ENCODE results near the gene COMMD1.
"Not testable (repeated sequence)": the region's sequence is repeated elsewhere in the genome, so short reads cannot be mapped to it uniquely, and the experiment has no call there.

The COMMD1 gene

DNA sequence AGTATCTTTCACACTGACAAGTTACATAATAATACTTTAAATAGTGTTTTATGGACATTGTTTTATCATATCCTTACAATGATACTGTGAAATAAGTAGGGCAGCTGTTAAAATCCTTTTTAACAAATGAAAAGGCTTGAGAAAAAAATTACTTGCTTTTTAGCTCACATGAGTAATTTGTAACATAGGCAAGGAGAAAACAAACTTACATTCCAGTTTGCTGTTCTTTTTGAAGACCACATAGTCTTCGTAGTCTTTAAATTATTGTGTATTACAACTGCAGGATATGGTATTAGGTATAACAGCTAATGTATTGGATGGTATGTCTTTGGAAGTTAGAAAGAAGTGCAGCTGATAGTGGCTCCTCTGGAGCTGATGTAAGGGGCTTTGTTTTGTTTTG is 130.8 kb downstream of the COMMD1 start:
- H3K36me3 Mint-ChIP-seq (ENCODE audit: insufficient read depth), result no peaks in the 10 kb centered on the region
- no peak overlapping the region for H3K27ac Mint-ChIP-seq
- H3K4me1 Mint-ChIP-seq (ENCODE audit: low read depth in 2 of 2), result peaks cover 6 to 22% of the 10 kb centered on the region in 2 donors
- no peaks in the 10 kb centered on the region for H3K27me3 Mint-ChIP-seq
- ATAC-seq (replicated peaks) (no peak), DNase-seq (no peak)
- no peaks in the 10 kb centered on the region for H3K9me3 Mint-ChIP-seq
- no peak overlapping the region for H3K4me3 Mint-ChIP-seq

DNA sequence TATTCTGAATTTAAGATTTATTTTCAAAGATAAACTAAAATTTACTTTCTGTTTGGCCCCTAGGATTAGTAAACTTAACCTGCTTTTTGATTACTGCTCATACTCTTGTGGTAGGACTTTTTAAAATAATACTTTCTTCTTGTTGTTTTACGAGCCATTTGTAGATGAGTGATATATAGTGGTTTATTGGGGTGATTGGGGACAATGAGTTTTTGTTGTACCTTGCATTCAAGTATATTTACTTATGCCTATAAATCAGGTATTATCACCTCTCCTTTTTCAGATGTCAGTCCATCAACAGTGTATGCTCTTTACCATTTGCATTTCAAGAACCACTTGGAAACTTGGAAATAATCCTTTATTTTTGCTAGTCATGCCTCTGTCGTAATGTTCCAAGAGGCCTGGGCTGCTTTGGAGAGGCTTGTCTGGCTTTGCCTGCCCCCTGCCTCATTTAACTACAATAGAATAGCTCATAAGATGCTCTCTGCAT is 131.3 kb downstream of the COMMD1 start:
- Mint-ChIP-seq H3K4me1 (ENCODE audit: low read depth in 2 of 2) (peaks cover 6 to 26% of the 10 kb centered on the region in 2 donors), H3K27ac (no peak overlapping the region), H3K27me3 (no peaks in the 10 kb centered on the region), H3K36me3 (ENCODE audit: insufficient read depth) (no peaks in the 10 kb centered on the region), H3K4me3 (no peak overlapping the region), H3K9me3 (no peaks in the 10 kb centered on the region)
- ATAC-seq (replicated peaks) (no peak), DNase-seq (no peak)

GRCh38 chr2:62038975-62039771 is 133.7 kb downstream of the COMMD1 start:
- no peaks in the 10 kb centered on the region for H3K36me3 Mint-ChIP-seq (ENCODE audit: insufficient read depth)
- no peaks in the 10 kb centered on the region for H3K27me3 Mint-ChIP-seq
- peak; percentile 80 for ATAC-seq (replicated peaks)
- DNase-seq, result peak in 1 of 3 experiments; percentile 9
- H3K27ac Mint-ChIP-seq, result peak overlapping the region; percentile 71 to 79
- peaks cover 6 to 26% of the 10 kb centered on the region in 2 donors for H3K4me1 Mint-ChIP-seq (ENCODE audit: low read depth in 2 of 2)
- no peaks in the 10 kb centered on the region for H3K9me3 Mint-ChIP-seq
- peak overlapping the region in 1 of 2 donors; percentile 34 for H3K4me3 Mint-ChIP-seq

DNA sequence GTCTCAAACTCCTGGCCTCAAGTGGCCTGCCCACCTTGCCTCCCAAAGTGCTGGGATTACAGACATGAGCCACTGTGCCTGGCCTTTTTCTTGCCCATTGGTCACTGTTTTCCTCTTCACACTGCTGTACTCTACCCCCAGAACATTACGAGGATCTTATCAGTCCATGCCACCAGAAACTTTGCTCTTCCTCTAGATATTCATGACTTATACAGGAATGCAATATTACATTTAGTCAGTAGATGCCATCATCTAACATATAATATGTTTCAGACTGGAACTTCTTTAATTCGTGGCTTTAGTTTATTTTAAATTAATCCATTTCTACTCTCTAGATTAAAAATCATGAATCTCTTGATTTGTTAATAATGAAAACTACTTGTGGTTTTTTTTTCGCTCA is 135.5 kb downstream of the COMMD1 start:
- Mint-ChIP-seq H3K9me3 (no peaks in the 10 kb centered on the region), H3K36me3 (ENCODE audit: insufficient read depth) (no peaks in the 10 kb centered on the region), H3K4me3 (no peak overlapping the region), H3K27ac (peak overlapping the region; percentile 30 to 55), H3K27me3 (no peaks in the 10 kb centered on the region), H3K4me1 (ENCODE audit: low read depth in 2 of 2) (peaks cover 6 to 26% of the 10 kb centered on the region in 2 donors)
- DNase-seq, result no peak
- ATAC-seq (replicated peaks), result no peak

- Mint-ChIP-seq H3K27ac (peak overlapping the region; percentile 30 to 55), H3K4me1 (ENCODE audit: low read depth in 2 of 2) (peaks cover 6 to 26% of the 10 kb centered on the region in 2 donors)
- not testable (repeated sequence) for H3K27me3 Mint-ChIP-seq; ATAC-seq (replicated peaks); H3K4me3 Mint-ChIP-seq; DNase-seq; H3K9me3 Mint-ChIP-seq; H3K36me3 Mint-ChIP-seq (ENCODE audit: insufficient read depth)
Observed at GRCh38 chr2:62041701-62042385, 136.4 kb downstream of the COMMD1 start.

DNA sequence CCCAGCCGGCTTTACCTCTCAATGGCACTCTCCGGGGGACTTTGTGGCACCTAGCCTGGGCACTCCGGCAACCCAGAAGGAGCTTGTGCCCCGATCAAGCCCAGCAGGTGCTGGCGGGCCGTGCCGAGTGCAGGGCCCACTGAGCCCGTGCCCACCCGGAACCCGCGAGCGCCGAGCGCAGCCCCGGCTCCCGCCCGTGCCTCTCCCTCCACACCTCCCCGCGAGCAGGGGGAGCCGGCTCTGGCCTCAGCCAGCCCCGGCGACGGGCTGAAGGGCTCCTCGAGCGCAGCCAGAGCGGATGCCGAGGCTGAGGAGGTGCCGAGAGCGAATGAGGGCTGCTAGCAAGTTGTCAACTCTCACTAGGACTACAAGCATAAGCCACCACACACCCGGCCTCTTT is 136.9 kb downstream of the COMMD1 start:
- Mint-ChIP-seq H3K27ac (no peak overlapping the region), H3K36me3 (ENCODE audit: insufficient read depth) (no peaks in the 10 kb centered on the region), H3K27me3 (no peaks in the 10 kb centered on the region), H3K4me3 (no peak overlapping the region), H3K4me1 (ENCODE audit: low read depth in 2 of 2) (peaks cover 6 to 26% of the 10 kb centered on the region in 2 donors), H3K9me3 (no peaks in the 10 kb centered on the region)
- ATAC-seq (replicated peaks) (no peak), DNase-seq (no peak)

DNA sequence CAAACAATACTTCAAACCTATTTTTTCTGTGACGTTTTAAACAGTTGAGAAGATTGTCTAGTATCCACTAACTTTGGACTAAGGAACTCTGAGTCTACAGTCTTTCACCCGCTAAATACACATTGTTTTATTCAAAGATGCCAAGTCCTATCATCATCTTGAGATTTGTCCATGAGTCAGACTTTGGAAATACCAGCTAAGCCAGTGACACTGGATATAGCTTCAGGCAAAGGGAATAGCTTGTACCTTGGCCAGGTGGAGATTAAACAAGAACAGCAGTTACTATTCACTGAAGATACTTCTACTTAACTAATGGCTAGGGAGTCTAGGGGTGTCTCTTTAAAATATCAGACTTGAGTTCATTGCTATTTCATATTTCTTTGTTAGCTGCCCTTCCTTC is 137.5 kb downstream of the COMMD1 start:
- ATAC-seq (replicated peaks) (no peak), DNase-seq (no peak)
- Mint-ChIP-seq H3K4me1 (ENCODE audit: low read depth in 2 of 2) (peaks cover 6 to 26% of the 10 kb centered on the region in 2 donors), H3K27ac (no peak overlapping the region), H3K9me3 (no peaks in the 10 kb centered on the region), H3K27me3 (no peaks in the 10 kb centered on the region), H3K36me3 (ENCODE audit: insufficient read depth) (no peaks in the 10 kb centered on the region), H3K4me3 (no peak overlapping the region)

DNA sequence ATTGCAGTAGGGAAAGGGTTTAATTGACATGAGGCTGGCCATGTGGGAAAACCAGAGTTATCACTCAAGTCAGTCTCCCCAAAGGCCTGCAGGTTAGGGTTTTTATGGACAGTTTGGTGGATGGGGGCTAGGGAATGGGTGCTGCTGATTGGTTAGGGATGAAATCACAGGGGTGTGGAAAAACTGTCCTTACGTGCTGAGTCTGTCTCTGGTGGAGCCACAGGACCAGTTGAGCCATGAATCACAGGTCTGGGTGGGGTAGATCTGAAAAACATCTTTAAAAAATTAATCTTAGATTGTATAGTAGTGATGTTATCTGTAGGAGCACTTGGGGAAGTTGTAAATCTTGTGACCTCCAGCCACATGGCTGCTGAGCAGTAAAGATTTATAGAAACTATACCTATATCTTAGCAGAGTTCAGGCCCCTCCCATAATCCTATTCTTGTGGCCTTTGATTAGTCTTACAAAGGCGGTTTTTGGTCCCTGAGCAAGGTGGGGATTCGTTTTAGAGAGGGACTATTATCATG is 139.6 kb downstream of the COMMD1 start:
- Mint-ChIP-seq H3K36me3 (ENCODE audit: insufficient read depth) (no peaks in the 10 kb centered on the region), H3K27me3 (no peaks in the 10 kb centered on the region), H3K4me1 (ENCODE audit: low read depth in 2 of 2) (peaks cover 0 to 10% of the 10 kb centered on the region in 2 donors), H3K27ac (no peak overlapping the region), H3K9me3 (no peaks in the 10 kb centered on the region), H3K4me3 (no peak overlapping the region)
- DNase-seq (no peak), ATAC-seq (replicated peaks) (no peak)

- H3K4me3 Mint-ChIP-seq, result no peak overlapping the region
- DNase-seq, result no peak
- H3K27me3 Mint-ChIP-seq, result no peaks in the 10 kb centered on the region
- peak overlapping the region in 1 of 2 donors; percentile 38 for H3K27ac Mint-ChIP-seq
- H3K4me1 Mint-ChIP-seq (ENCODE audit: low read depth in 2 of 2), result peaks cover 0 to 5% of the 10 kb centered on the region in 2 donors
- no peaks in the 10 kb centered on the region for H3K36me3 Mint-ChIP-seq (ENCODE audit: insufficient read depth)
- no peaks in the 10 kb centered on the region for H3K9me3 Mint-ChIP-seq
- ATAC-seq (replicated peaks), result no peak
Observed at GRCh38 chr2:62046141-62046540, 140.7 kb downstream of the COMMD1 start.

- Mint-ChIP-seq H3K27me3 (no peaks in the 10 kb centered on the region), H3K27ac (no peak overlapping the region), H3K4me1 (ENCODE audit: low read depth in 2 of 2) (peaks cover 13 to 20% of the 10 kb centered on the region in 2 donors), H3K4me3 (no peak overlapping the region), H3K9me3 (no peaks in the 10 kb centered on the region), H3K36me3 (ENCODE audit: insufficient read depth) (peaks cover 3% of the 10 kb centered on the region)
- ATAC-seq (replicated peaks) (no peak), DNase-seq (no peak)
Observed at GRCh38 chr2:62050456-62051045, 145.1 kb downstream of the COMMD1 start.

- ATAC-seq (replicated peaks), result no peak
- Mint-ChIP-seq H3K27me3 (no peaks in the 10 kb centered on the region), H3K4me1 (ENCODE audit: low read depth in 2 of 2) (peaks cover 15 to 23% of the 10 kb centered on the region in 2 donors), H3K36me3 (ENCODE audit: insufficient read depth) (peaks cover 6% of the 10 kb centered on the region), H3K9me3 (no peaks in the 10 kb centered on the region), H3K27ac (no peak overlapping the region), H3K4me3 (peak overlapping the region in 1 of 2 donors; percentile 0)
- no peak for DNase-seq
Observed at GRCh38 chr2:62054029-62054791, 148.7 kb downstream of the COMMD1 start.

- H3K27me3 Mint-ChIP-seq, result no peaks in the 10 kb centered on the region
- no peaks in the 10 kb centered on the region for H3K9me3 Mint-ChIP-seq
- H3K27ac Mint-ChIP-seq, result no peak overlapping the region
- peaks cover 6% of the 10 kb centered on the region for H3K36me3 Mint-ChIP-seq (ENCODE audit: insufficient read depth)
- DNase-seq (no peak), ATAC-seq (replicated peaks) (no peak)
- H3K4me3 Mint-ChIP-seq, result no peak overlapping the region
- H3K4me1 Mint-ChIP-seq (ENCODE audit: low read depth in 2 of 2), result peaks cover 15 to 23% of the 10 kb centered on the region in 2 donors
Observed at GRCh38 chr2:62054916-62055450, 149.5 kb downstream of the COMMD1 start.

Data from effector memory CD8-positive, alpha-beta T cell (primary cell).